GM21423 (cell line): ENCODE results near the gene ENOX2.

Experiments used
- ATAC-seq: cut with Tn5 transposase; IDR thresholded peaks from one replicate; pipeline ENCODE4 v1.9.1; 2021; ENCODE audit warnings: mild to moderate bottlenecking, moderate library complexity; ENCODE audit not compliant: unreplicated experiment

The ENOX2 gene

GRCh38 chrX:130645955-130646583, 256.9 kb downstream of the ENOX2 start:
- no peak for ATAC-seq

- no peak for ATAC-seq
These were observed 265.4 kb downstream of the ENOX2 start for GRCh38 chrX:130637591-130637990.

GRCh38 chrX:130636277-130636676, 266.7 kb downstream of the ENOX2 start:
- ATAC-seq, result no peak

- ATAC-seq, result no peak
These were observed 272.0 kb downstream of the ENOX2 start for GRCh38 chrX:130631011-130631410.

- ATAC-seq, result no peak
These were observed 274.5 kb downstream of the ENOX2 start for GRCh38 chrX:130628516-130628915.

GRCh38 chrX:130626521-130626920, 276.5 kb downstream of the ENOX2 start:
- ATAC-seq, result no peak

GRCh38 chrX:130625386-130625785, 277.6 kb downstream of the ENOX2 start:
- ATAC-seq, result no peak

GRCh38 chrX:130623518-130623917, 279.5 kb downstream of the ENOX2 start:
- peak; percentile 73 for ATAC-seq

- no peak for ATAC-seq
These were observed 287.1 kb downstream of the ENOX2 start for GRCh38 chrX:130615941-130616340.

GRCh38 chrX:130607431-130607830, 295.6 kb downstream of the ENOX2 start:
- no peak for ATAC-seq

- no peak for ATAC-seq
These were observed 296.6 kb downstream of the ENOX2 start for GRCh38 chrX:130606425-130606824.

GRCh38 chrX:130604882-130605281, 298.1 kb downstream of the ENOX2 start:
- ATAC-seq, result no peak

- no peak for ATAC-seq
These were observed 308.5 kb downstream of the ENOX2 start for GRCh38 chrX:130594453-130594916.

GRCh38 chrX:130593911-130594310, 309.1 kb downstream of the ENOX2 start:
- no peak for ATAC-seq

GRCh38 chrX:130592204-130592603, 310.8 kb downstream of the ENOX2 start:
- no peak for ATAC-seq

- ATAC-seq, result no peak
These were observed 324.1 kb downstream of the ENOX2 start for GRCh38 chrX:130578906-130579305.

- no peak for ATAC-seq
These were observed 325.6 kb downstream of the ENOX2 start for GRCh38 chrX:130577431-130577830.

GRCh38 chrX:130575831-130576389, 327.1 kb downstream of the ENOX2 start:
- ATAC-seq, result peak; percentile 65
